Measurements from ENCODE around the gene COX20.

The COX20 gene

GRCh38 chr1:244869950-244870349, 34.5 kb downstream of the COX20 start:
- H3K36me3 ChIP-seq: no peaks in the 10 kb centered on the region
- no peak overlapping the region for H3K4me3 ChIP-seq (ENCODE audit: low read depth in 1 of 2, low read length in 1 of 2)
- no peaks in the 10 kb centered on the region for H3K9me3 ChIP-seq
- peaks cover 7 to 11% of the 10 kb centered on the region in 2 experiments for H3K4me1 ChIP-seq (ENCODE audit: control insufficient read depth in 1 of 2, insufficient read depth in 1 of 2, low read depth in 1 of 2, low read length in 1 of 2)
- no peaks in the 10 kb centered on the region for H3K27me3 ChIP-seq
- no peak overlapping the region for H3K27ac ChIP-seq
- no peak for TF ChIP-seq CTCF (IDR thresholded peaks at IDR 0.05)

- no peak overlapping the region for H3K4me3 ChIP-seq (ENCODE audit: low read depth in 1 of 2, low read length in 1 of 2)
- H3K9me3 ChIP-seq: no peaks in the 10 kb centered on the region
- no peak overlapping the region for H3K27ac ChIP-seq
- H3K27me3 ChIP-seq: no peaks in the 10 kb centered on the region
- no peaks in the 10 kb centered on the region for H3K4me1 ChIP-seq (ENCODE audit: control insufficient read depth in 1 of 2, insufficient read depth in 1 of 2, low read depth in 1 of 2, low read length in 1 of 2)
- no peaks in the 10 kb centered on the region for H3K36me3 ChIP-seq
- no peak for TF ChIP-seq CTCF (IDR thresholded peaks at IDR 0.05)
Observed at GRCh38 chr1:244874974-244875579, 39.6 kb downstream of the COX20 start.

GRCh38 chr1:244876228-244876910, 40.9 kb downstream of the COX20 start:
- no peak for TF ChIP-seq CTCF (IDR thresholded peaks at IDR 0.05)
- Histone ChIP-seq H3K27me3 (no peaks in the 10 kb centered on the region), H3K9me3 (no peaks in the 10 kb centered on the region), H3K4me3 (ENCODE audit: low read depth in 1 of 2, low read length in 1 of 2) (no peak overlapping the region), H3K36me3 (no peaks in the 10 kb centered on the region), H3K27ac (no peak overlapping the region), H3K4me1 (ENCODE audit: control insufficient read depth in 1 of 2, insufficient read depth in 1 of 2, low read depth in 1 of 2, low read length in 1 of 2) (no peaks in the 10 kb centered on the region)

- H3K9me3 ChIP-seq: no peaks in the 10 kb centered on the region
- H3K36me3 ChIP-seq: no peaks in the 10 kb centered on the region
- TF ChIP-seq CTCF (IDR thresholded peaks at IDR 0.05): no peak
- H3K4me1 ChIP-seq (ENCODE audit: control insufficient read depth in 1 of 2, insufficient read depth in 1 of 2, low read depth in 1 of 2, low read length in 1 of 2): no peaks in the 10 kb centered on the region
- H3K4me3 ChIP-seq (ENCODE audit: low read depth in 1 of 2, low read length in 1 of 2): no peak overlapping the region
- no peaks in the 10 kb centered on the region for H3K27me3 ChIP-seq
- no peak overlapping the region for H3K27ac ChIP-seq
Observed at GRCh38 chr1:244878681-244879080, 43.2 kb downstream of the COX20 start.

- Histone ChIP-seq H3K9me3 (no peaks in the 10 kb centered on the region), H3K27ac (no peak overlapping the region), H3K4me3 (ENCODE audit: low read depth in 1 of 2, low read length in 1 of 2) (no peak overlapping the region), H3K4me1 (ENCODE audit: control insufficient read depth in 1 of 2, insufficient read depth in 1 of 2, low read depth in 1 of 2, low read length in 1 of 2) (no peaks in the 10 kb centered on the region), H3K27me3 (no peaks in the 10 kb centered on the region), H3K36me3 (no peaks in the 10 kb centered on the region)
- TF ChIP-seq CTCF (IDR thresholded peaks at IDR 0.05): no peak
Observed at GRCh38 chr1:244881552-244882280, 46.3 kb downstream of the COX20 start.

Measured in neutrophil (primary cell).